Spleen (tissue), 11 donors: ENCODE results near the gene SASH1. TPM values are rescaled to one million over a fixed set of nuclear protein-coding genes. Genes with fewer than 3 reads are reported as not detected.

ENCODE experiments used
- DNase-seq: peaks from one replicate; pipeline ENCODE4 v3.0.0-alpha.2; 2020
- H3K27ac ChIP-seq, 8 donors: fragments of 200-600 bp; sonication (generic) in 7 of 8; 1 replicate in 4 of 8; 2 replicates in 4 of 8; pipeline versions ENCODE4 v1.5.0 to v1.8.0; 2016 to 2021; ENCODE audit warnings: inconsistent platforms in 4 of 8, mild to moderate bottlenecking in 4 of 8, moderate library complexity in 1 of 8
- H3K27me3 ChIP-seq, 7 donors: fragments of 200-600 bp; sonication (generic) in 6 of 7; replicated peaks in 1 of 7; 1 replicate in 4 of 7; 2 replicates in 3 of 7; pipeline versions ENCODE4 v1.5.0 to v1.8.0; 2016 to 2021; ENCODE audit warnings: inconsistent platforms in 3 of 7, mild to moderate bottlenecking in 1 of 7
- H3K36me3 ChIP-seq, 6 donors: fragments of 200-600 bp; sonication (generic) in 5 of 6; 1 replicate in 4 of 6; 2 replicates in 2 of 6; pipeline versions ENCODE4 v1.5.0 to v1.8.0; 2016 to 2021; ENCODE audit warnings: inconsistent platforms in 2 of 6
- H3K4me1 ChIP-seq, 6 donors: fragments of 200-600 bp; sonication (generic) in 5 of 6; 1 replicate in 3 of 6; 2 replicates in 3 of 6; pipeline versions ENCODE4 v1.5.0 to v1.8.0; 2016 to 2021; ENCODE audit warnings: inconsistent platforms in 3 of 6
- H3K4me3 ChIP-seq, 8 donors: fragments of 200-600 bp; sonication (generic) in 7 of 8; 1 replicate in 4 of 8; 2 replicates in 4 of 8; pipeline versions ENCODE4 v1.5.0 to v1.8.0; 2016 to 2021; ENCODE audit warnings: inconsistent platforms in 4 of 8, mild to moderate bottlenecking in 4 of 8, moderate library complexity in 2 of 8
- H3K9me3 ChIP-seq, 8 donors: fragments of 200-600 bp; sonication (generic) in 7 of 8; 1 replicate in 4 of 8; 2 replicates in 4 of 8; pipeline versions ENCODE4 v1.5.0 to v1.8.0; 2016 to 2021; ENCODE audit warnings: inconsistent platforms in 4 of 8
- POLR2A ChIP-seq, 3 donors: fragments of 450-650 bp; IDR thresholded peaks; one replicate each; pipeline ENCODE4 v1.5.1; 2017; ENCODE audit warnings: antibody characterized with exemption in 3 of 3, mild to moderate bottlenecking in 1 of 3
- POLR2AphosphoS5 ChIP-seq, 3 donors: sonication (generic); formaldehyde crosslinking; IDR thresholded peaks; one replicate each; pipeline ENCODE4 v1.5.1; 2017; ENCODE audit warnings: antibody characterized with exemption in 3 of 3
- WGBS, 5 donors: extraction: QIAGEN DNeasy Blood & Tissue Kit in 3 of 5; methylation state at CpG; one replicate each; pipeline versions ENCODE4 v1.1.5 to v1.1.7; 2013 to 2018; 5-methylcytosine and 5-hydroxymethylcytosine counted together
- intact Hi-C: fragments of 100-400 bp; cut with DNase I; formaldehyde crosslinking; loops from one replicate; pipeline ENCODE4 v1.15.0; 2023; ENCODE audit warnings: low total_unique reads
- polyA plus RNA-seq, 3 donors: library from polyadenylated mRNA; stranded (reverse); fragments of 200-250 nt; gene quantifications; one replicate each; pipeline ENCODE4 v1.2.1, GENCODE V29; 2013
- total RNA-seq, 7 donors: library from RNA; depleted of rRNA in 3 of 7; stranded (reverse); fragments of >200 nt in 3 of 7; fragmentation: NEBNext Ultra II Directional in 4 of 7; extraction: Animal tissue kit (Norgen Biotek cat#: 25700) in 4 of 7; gene quantifications; one replicate each; pipeline versions ENCODE4 v1.1.0 to v1.2.1, GENCODE V29; 2016 to 2021
- TF ChIP-seq, protein P1 (sequence below), 11 experiments: fragments of 200-600 bp in 7 of 11; fragments of 450-650 bp in 4 of 11; sonication (generic) in 4 of 11; IDR thresholded peaks in 8 of 11; conservative IDR thresholded peaks in 3 of 11; 1 replicate in 7 of 11; 2 replicates in 4 of 11; pipeline versions ENCODE4 v1.4.0 to v1.8.0; 2016 to 2021; ENCODE audit warnings: antibody characterized with exemption in 11 of 11, inconsistent platforms in 4 of 11, mild to moderate bottlenecking in 1 of 11
- donor health status: healthy with polysubstance abuse.
- donor health status: DM: no; HTN: no; CAD: no; lungs with moderate emphysema.
- donor health status: DM: no; HTN: no; CAD: no.
- donor health status: Bipolar disorder and iron deficiency.
- donor health status: healthy.
- donor health status: DM: no; HTN: no; CAD: no.
- donor health status: DM: yes; HTN: yes; CAD: no.

Gene SASH1
- total and polyA plus RNA-seq, 10 donors: 3.9 to 103 (median 57.9) TPM

DNA sequence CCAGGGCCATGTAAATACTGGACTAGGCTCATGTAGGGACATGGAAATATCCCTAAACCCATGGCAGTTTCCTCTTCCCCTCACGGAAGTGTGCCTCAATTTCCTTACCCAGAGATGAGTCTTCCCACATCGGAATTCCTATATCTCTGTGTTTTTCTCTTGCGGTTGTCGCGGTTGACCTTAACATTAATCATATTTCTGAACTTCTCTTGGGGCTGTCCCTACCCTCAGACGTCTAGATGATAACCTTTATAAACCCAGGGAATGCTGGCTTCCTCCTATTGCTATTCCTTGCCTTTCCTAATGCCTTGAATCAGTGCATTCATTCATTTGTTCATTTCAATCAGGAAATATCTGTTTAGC, 160.1 kb downstream of the SASH1 start:
- no peak for DNase-seq
- no peak overlapping the region for H3K27ac ChIP-seq
- no peaks in the 10 kb centered on the region for H3K27me3 ChIP-seq
- TF ChIP-seq, protein P1, sequence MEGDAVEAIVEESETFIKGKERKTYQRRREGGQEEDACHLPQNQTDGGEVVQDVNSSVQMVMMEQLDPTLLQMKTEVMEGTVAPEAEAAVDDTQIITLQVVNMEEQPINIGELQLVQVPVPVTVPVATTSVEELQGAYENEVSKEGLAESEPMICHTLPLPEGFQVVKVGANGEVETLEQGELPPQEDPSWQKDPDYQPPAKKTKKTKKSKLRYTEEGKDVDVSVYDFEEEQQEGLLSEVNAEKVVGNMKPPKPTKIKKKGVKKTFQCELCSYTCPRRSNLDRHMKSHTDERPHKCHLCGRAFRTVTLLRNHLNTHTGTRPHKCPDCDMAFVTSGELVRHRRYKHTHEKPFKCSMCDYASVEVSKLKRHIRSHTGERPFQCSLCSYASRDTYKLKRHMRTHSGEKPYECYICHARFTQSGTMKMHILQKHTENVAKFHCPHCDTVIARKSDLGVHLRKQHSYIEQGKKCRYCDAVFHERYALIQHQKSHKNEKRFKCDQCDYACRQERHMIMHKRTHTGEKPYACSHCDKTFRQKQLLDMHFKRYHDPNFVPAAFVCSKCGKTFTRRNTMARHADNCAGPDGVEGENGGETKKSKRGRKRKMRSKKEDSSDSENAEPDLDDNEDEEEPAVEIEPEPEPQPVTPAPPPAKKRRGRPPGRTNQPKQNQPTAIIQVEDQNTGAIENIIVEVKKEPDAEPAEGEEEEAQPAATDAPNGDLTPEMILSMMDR (IDR thresholded peaks at IDR 0.05 in 8 of 11, conservative IDR thresholded peaks at IDR 0.05 in 3 of 11): no peak
- no peak for TF ChIP-seq POLR2AphosphoS5 (IDR thresholded peaks at IDR 0.05)
- no peak for TF ChIP-seq POLR2A (IDR thresholded peaks at IDR 0.05)
- intact Hi-C loops: no loop called here
- peaks cover 0 to under 1% (median 0%) of the 10 kb centered on the region in 6 donors for H3K4me1 ChIP-seq
- H3K9me3 ChIP-seq: no peaks in the 10 kb centered on the region
- WGBS, 5 donors: 78 to 87% (median 86%) methylated on average over 6 of the region's 6 CpGs
- no peaks in the 10 kb centered on the region for H3K36me3 ChIP-seq
- H3K4me3 ChIP-seq: no peak overlapping the region

DNA sequence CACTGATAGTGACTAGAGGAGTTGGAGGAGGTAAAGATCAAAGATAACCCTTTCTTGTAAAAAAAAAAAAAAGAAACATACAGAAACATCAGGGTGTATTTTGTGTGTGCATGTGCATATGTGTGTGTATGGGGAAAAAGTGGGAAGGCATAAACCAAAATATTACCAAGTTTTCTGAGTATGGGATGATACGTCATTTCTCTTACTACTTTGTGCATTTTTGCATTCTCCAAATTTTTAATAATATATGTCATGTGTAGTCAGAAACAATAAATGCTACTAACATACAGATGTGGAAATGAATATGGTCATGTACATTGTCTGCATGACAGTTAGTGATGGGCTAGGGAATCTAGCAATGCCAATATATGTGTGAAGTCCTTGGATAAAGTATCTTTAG, 161.1 kb downstream of the SASH1 start:
- TF ChIP-seq, protein P1 (IDR thresholded peaks at IDR 0.05 in 8 of 11, conservative IDR thresholded peaks at IDR 0.05 in 3 of 11): no peak
- TF ChIP-seq POLR2A (IDR thresholded peaks at IDR 0.05): no peak
- no peak for DNase-seq
- WGBS, 5 donors: 0 to 98% (median 59%) methylated on average over 1 of the region's 1 CpG
- no peak overlapping the region for H3K27ac ChIP-seq
- no peaks in the 10 kb centered on the region for H3K27me3 ChIP-seq
- H3K9me3 ChIP-seq: no peaks in the 10 kb centered on the region
- no peaks in the 10 kb centered on the region for H3K36me3 ChIP-seq
- intact Hi-C loops: no loop called here
- peaks cover 0 to 4% (median 0%) of the 10 kb centered on the region in 6 donors for H3K4me1 ChIP-seq
- H3K4me3 ChIP-seq: no peak overlapping the region

DNA sequence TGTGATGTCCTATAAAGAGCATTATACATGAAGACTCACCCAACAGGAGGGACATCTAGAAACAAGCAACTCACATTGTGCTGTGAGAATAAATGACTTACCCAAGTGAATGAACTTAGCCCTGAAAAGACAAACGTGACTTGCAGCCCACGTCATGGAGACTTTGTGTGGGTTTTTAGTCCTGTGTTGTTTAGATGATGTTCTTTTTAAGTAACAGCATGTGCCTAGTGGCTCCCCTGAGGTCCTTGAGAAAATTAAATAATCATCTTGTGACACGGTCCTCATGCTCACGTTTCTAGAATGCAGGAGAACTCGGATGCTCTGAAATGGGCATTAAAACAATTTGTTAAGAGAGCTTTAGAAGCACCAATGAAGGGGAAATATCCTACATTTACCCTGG, 165.1 kb downstream of the SASH1 start:
- DNase-seq: no peak
- H3K9me3 ChIP-seq: no peaks in the 10 kb centered on the region
- H3K27ac ChIP-seq: peak overlapping the region in 5 of 8 donors; percentile 33 to 65 (median 46)
- intact Hi-C loops: no loop called here
- TF ChIP-seq POLR2A (IDR thresholded peaks at IDR 0.05) (no peak), POLR2AphosphoS5 (IDR thresholded peaks at IDR 0.05) (no peak)
- TF ChIP-seq, protein P1 (IDR thresholded peaks at IDR 0.05 in 8 of 11, conservative IDR thresholded peaks at IDR 0.05 in 3 of 11): no peak
- WGBS, 5 donors: 62 to 82% (median 75%) methylated on average over 5 of the region's 5 CpGs
- no peak overlapping the region for H3K4me3 ChIP-seq
- peaks cover 0 to 18% (median 12%) of the 10 kb centered on the region in 6 donors for H3K4me1 ChIP-seq
- no peaks in the 10 kb centered on the region for H3K36me3 ChIP-seq
- no peaks in the 10 kb centered on the region for H3K27me3 ChIP-seq

DNA sequence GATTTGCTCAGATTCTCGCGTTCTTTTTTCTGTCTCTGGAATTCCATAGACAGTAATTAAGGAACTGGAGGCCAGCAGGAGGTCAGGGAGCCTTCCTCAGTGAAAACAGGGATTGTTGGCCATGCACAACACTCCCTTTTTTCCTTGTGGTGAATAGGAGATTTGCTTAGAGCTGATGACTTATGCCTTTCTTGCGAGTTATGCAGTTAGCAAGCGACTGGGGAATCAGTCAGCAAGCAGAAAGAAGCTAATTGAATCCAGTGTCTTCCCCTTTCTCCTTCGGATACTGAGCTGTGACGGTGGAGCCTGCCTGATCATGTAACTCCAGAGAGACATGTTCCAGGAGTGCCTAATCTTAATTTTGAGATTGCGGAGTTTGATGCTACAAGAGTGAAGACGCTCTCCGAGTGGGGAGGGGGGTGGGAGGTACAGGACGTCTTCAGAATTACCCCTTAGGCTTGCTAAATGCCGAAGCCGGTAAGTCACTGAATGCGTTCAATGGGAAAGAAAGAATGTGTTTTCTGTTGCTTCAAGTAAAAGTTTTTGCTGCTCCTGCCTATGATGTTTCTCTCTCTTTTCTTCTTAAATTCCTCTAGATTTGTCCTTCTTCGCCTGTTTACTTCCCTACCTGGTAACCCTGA, 165.9 kb downstream of the SASH1 start:
- peak overlapping the region in 6 of 8 donors; percentile 24 to 65 (median 40) for H3K27ac ChIP-seq

More for the DNA sequence above, 165.9 kb downstream of the SASH1 start:
- Histone ChIP-seq H3K4me1 (peaks cover 0 to 18% (median 12%) of the 10 kb centered on the region in 6 donors), H3K36me3 (no peaks in the 10 kb centered on the region), H3K9me3 (no peaks in the 10 kb centered on the region), H3K27me3 (no peaks in the 10 kb centered on the region), H3K4me3 (peak overlapping the region in 5 of 8 donors; percentile 11 to 46 (median 19))
- WGBS, 5 donors: 64 to 77% (median 70%) methylated on average over 14 of the region's 14 CpGs
- no peak for TF ChIP-seq POLR2A (IDR thresholded peaks at IDR 0.05)
- TF ChIP-seq POLR2AphosphoS5 (IDR thresholded peaks at IDR 0.05): no peak
- TF ChIP-seq, protein P1 (IDR thresholded peaks at IDR 0.05 in 8 of 11, conservative IDR thresholded peaks at IDR 0.05 in 3 of 11): no peak
- intact Hi-C loops: no loop called here
- no peak for DNase-seq
